ENCODE measurements around the gene PAX5.

DNA sequence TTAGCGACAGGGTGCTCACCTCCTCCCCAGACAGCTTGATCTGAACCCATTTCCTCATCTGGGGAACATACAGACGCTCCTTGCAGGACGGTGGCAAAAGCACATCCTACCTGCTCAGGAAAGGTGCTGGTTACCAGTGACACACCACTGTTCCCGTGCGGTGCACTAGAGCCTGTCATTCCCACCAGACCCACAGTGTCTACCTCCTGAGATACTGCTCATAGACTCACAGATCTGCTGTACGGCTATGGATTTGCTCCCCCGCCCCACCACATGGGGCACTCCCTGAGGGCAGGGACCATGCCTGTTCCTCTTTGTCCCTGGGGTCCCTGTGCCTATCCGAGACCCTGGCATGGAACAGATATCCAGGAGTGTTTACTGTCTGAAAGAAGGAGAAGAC is 208.9 kb downstream of the PAX5 start:
- TF ChIP-seq, protein P1, sequence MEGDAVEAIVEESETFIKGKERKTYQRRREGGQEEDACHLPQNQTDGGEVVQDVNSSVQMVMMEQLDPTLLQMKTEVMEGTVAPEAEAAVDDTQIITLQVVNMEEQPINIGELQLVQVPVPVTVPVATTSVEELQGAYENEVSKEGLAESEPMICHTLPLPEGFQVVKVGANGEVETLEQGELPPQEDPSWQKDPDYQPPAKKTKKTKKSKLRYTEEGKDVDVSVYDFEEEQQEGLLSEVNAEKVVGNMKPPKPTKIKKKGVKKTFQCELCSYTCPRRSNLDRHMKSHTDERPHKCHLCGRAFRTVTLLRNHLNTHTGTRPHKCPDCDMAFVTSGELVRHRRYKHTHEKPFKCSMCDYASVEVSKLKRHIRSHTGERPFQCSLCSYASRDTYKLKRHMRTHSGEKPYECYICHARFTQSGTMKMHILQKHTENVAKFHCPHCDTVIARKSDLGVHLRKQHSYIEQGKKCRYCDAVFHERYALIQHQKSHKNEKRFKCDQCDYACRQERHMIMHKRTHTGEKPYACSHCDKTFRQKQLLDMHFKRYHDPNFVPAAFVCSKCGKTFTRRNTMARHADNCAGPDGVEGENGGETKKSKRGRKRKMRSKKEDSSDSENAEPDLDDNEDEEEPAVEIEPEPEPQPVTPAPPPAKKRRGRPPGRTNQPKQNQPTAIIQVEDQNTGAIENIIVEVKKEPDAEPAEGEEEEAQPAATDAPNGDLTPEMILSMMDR (IDR thresholded peaks at IDR 0.05), result no peak
- TF ChIP-seq RAD21 (IDR thresholded peaks at IDR 0.05; ENCODE audit: low read length) (no peak), GABPA (IDR thresholded peaks at IDR 0.05; ENCODE audit: low read depth) (no peak), SMC3 (IDR thresholded peaks at IDR 0.05; ENCODE audit: low read depth, low read length) (no peak), MXI1 (IDR thresholded peaks at IDR 0.05; ENCODE audit: low read depth, low read length) (no peak), RCOR1 (IDR thresholded peaks at IDR 0.05; ENCODE audit: low read length) (no peak), NFIC (IDR thresholded peaks at IDR 0.05; ENCODE audit: borderline replicate concordance) (no peak), TEAD4 (IDR thresholded peaks at IDR 0.05; ENCODE audit: borderline replicate concordance, insufficient read depth) (no peak)
- TF ChIP-seq, protein P2, sequence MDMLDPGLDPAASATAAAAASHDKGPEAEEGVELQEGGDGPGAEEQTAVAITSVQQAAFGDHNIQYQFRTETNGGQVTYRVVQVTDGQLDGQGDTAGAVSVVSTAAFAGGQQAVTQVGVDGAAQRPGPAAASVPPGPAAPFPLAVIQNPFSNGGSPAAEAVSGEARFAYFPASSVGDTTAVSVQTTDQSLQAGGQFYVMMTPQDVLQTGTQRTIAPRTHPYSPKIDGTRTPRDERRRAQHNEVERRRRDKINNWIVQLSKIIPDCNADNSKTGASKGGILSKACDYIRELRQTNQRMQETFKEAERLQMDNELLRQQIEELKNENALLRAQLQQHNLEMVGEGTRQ (IDR thresholded peaks at IDR 0.05; ENCODE audit: borderline replicate concordance, low read depth, low read length), result no peak
- TF ChIP-seq, protein P3, sequence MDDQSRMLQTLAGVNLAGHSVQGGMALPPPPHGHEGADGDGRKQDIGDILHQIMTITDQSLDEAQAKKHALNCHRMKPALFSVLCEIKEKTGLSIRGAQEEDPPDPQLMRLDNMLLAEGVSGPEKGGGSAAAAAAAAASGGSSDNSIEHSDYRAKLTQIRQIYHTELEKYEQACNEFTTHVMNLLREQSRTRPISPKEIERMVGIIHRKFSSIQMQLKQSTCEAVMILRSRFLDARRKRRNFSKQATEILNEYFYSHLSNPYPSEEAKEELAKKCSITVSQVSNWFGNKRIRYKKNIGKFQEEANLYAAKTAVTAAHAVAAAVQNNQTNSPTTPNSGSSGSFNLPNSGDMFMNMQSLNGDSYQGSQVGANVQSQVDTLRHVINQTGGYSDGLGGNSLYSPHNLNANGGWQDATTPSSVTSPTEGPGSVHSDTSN (IDR thresholded peaks at IDR 0.05), result no peak
- TF ChIP-seq, protein P4, sequence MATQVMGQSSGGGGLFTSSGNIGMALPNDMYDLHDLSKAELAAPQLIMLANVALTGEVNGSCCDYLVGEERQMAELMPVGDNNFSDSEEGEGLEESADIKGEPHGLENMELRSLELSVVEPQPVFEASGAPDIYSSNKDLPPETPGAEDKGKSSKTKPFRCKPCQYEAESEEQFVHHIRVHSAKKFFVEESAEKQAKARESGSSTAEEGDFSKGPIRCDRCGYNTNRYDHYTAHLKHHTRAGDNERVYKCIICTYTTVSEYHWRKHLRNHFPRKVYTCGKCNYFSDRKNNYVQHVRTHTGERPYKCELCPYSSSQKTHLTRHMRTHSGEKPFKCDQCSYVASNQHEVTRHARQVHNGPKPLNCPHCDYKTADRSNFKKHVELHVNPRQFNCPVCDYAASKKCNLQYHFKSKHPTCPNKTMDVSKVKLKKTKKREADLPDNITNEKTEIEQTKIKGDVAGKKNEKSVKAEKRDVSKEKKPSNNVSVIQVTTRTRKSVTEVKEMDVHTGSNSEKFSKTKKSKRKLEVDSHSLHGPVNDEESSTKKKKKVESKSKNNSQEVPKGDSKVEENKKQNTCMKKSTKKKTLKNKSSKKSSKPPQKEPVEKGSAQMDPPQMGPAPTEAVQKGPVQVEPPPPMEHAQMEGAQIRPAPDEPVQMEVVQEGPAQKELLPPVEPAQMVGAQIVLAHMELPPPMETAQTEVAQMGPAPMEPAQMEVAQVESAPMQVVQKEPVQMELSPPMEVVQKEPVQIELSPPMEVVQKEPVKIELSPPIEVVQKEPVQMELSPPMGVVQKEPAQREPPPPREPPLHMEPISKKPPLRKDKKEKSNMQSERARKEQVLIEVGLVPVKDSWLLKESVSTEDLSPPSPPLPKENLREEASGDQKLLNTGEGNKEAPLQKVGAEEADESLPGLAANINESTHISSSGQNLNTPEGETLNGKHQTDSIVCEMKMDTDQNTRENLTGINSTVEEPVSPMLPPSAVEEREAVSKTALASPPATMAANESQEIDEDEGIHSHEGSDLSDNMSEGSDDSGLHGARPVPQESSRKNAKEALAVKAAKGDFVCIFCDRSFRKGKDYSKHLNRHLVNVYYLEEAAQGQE (IDR thresholded peaks at IDR 0.05; ENCODE audit: low read depth, low read length), result no peak
